Cortex of kidney (tissue), 1 donor: Measurements from ENCODE around the gene IFITM1.
"Not testable (repeated sequence)": the region's sequence is repeated elsewhere in the genome, so short reads cannot be mapped to it uniquely, and the experiment has no call there.

Experiments used
- DNase-seq: peaks from one replicate; lab custom pipeline; 2025; lab: John Stamatoyannopoulos, UW

Gene IFITM1

DNA sequence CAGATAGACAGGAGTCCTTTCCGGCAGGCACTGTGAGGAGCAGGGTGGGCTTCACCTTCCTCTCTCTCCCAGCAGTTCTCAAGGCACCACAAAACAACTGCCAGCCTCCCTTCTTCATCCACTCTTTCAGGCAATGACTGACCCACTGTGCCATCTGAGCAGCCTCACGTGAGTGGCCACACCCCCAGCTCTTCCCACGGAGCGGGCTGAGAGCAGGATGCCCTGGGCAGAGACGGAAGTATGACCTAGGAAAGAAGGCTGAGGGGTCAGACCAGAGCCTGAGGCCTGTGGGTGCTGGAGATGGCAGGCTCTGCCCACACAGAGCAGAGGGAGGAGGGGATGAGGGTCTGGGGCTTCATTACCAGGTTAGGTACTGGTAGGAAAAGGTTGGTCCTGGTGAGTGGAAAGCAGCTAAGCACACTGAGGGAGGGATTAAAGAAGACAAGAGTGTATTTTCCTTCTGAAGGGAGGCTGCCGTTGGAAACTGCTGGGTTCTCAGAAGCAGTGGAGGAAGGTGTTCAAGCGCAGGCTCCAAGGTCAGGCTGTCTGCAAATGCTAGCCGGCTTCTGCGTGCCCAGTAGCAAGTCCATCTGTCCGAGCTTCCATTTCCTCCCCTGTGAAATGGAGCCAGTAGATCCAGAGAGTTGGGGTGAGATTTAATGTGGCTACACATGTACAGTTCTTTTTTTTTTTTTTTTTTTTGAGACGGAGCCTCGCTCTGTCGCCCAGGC, 31.0 kb upstream of the IFITM1 start:
- DNase-seq = no peak

DNA sequence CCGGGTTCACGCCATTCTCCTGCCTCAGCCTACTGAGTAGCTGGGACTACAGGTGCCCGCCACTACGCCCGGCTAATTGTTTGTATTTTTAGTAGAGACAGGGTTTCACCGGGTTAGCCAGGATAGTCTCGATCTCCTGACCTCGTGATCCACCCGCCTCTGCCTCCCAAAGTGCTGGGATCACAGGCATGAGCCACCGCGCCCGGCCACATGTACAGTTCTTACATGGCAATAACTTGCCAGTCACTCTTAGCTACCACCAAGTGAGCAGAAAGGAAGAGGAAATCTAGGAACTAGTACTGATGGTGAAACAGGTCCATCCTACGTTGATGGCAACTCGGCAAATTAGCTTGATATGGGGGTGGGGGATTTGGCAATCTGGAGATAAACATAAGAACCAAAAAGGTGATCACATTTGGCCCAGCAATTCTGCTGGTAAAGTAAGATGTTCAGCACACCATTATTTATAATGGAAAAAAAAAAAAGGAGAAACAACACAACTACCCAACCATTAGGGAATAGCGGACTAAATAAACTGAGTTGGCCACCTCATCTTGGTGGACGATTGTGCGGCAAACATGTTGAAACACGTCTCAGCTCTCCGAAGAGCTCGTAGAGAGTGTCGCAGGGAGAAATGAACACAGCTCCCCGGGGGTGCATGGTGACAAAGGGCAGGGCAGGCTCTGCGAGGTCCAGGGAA, 30.3 kb upstream of the IFITM1 start:
- no peak for DNase-seq

DNA sequence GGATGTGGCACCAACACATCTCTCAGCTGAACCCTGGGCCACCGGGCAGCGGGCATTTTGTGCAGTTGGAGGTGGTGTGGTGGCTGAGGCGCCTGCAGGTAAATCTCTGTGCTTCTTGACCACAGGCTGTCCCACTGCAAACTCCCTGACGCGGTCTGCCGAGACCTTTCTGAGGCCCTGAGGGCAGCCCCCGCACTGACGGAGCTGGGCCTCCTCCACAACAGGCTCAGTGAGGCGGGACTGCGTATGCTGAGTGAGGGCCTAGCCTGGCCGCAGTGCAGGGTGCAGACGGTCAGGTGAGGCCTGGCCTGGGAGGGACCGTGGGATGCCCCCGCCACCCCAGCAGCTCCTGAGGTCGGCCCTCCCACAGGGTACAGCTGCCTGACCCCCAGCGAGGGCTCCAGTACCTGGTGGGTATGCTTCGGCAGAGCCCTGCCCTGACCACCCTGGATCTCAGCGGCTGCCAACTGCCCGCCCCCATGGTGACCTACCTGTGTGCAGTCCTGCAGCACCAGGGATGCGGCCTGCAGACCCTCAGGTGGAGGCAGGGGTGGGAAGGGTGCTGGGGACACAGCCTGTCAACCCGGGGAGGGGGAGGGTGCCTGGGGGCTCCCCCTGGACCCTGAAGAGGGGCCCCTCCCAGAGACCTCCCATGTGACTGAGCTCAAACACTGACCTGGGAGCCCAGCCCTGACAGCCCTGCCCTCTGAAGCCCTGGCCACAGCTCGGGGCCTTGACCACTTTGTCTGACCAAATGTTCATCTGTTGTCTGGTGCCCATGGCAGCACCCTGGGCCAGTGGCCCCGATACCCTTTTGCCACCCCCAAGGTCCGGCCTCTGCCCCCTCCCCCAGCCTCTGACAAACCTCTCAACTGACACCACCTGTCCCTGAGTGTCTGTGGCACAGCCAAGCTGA, 29.5 kb upstream of the IFITM1 start:
- no peak for DNase-seq

DNA sequence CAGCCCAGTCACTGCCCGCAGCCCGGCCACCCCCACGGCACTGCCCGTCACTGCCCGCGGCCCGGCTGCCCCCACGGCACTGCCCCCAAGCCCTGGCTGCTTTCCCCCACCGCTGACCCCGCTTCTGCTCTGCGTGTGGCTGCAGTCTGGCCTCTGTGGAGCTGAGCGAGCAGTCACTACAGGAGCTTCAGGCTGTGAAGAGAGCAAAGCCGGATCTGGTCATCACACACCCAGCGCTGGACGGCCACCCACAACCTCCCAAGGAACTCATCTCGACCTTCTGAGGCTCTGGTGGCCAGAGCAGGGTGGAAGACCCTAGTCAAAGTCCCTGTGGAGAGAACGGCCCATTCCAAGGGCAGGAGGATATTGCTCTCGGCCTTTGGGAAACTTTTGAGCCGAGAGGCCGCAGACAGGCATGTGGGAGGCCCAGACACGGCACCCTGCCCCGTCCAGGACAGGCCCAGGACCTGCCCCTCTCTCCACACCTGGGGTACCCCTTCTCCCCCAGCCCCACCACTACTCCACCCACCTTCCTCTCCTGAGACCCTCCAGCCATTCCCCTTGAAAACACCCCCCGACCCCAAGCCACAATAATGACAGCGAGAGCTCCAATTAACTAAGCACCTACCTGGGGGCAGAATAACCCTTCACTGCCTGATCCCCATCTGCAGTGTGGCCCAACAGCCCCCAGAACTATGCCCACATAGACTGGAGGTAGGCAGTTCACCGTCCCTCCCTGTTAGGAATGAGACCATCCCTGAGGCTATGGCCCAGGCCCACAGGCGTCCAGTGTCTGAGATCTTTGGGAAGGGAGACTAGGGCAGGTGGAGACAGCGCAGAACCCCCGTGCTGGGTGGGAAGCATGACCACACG, 28.6 kb upstream of the IFITM1 start:
- no peak for DNase-seq

DNA sequence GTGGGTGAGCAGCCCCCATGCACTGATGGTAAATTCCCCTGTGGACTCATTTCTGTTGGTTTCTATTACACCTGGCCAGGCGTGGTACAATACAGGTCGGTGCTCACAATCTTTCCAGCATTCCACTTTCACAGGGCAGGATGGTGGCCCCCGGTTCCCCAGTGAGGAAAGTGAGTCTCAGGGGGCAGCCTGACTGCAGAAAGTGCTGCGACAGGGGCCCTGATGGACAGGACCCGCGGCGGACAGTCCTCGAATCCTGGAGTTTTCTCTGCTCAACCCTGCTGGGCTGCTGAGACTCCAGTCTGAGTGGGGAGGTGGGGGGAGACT, 28.0 kb upstream of the IFITM1 start:
- no peak for DNase-seq

DNA sequence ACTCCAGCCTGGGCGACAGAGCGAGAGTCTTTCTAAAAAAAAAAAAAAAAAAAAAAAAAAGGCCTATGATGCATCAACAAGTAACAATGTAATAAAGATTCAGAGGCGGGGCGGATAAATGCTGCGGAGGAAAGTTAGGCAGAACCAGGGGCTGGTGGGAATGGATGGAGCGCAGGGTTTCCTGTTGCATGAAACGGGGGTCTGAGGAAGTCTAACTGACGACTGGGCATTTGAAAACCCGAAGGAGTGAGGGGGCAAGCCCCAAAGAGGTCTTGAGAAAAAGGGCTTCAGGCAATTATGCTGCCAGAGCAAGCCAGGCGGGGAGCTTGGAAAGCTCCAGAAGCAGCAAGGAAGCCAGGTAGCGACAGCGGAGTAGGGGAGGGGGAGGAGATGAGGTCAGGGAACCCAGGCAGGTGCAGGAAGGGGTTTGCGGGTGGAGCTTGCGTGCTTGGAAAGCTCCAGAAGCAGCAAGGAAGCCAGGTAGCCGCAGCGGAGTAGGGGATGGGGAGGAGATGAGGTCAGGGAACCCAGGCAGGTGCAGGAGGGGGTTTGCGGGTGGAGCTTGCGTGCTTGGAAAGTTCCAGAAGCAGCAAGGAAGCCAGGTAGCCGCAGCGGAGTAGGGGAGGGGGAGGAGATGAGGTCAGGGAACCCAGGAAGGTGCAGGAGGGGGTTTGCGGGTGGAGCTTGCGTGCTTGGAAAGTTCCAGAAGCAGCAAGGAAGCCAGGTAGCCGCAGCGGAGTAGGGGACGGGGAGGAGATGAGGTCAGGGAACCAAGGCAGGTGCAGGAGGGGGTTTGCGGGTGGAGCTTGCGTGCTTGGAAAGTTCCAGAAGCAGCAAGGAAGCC, 26.6 kb upstream of the IFITM1 start:
- DNase-seq = not testable (repeated sequence)

DNA sequence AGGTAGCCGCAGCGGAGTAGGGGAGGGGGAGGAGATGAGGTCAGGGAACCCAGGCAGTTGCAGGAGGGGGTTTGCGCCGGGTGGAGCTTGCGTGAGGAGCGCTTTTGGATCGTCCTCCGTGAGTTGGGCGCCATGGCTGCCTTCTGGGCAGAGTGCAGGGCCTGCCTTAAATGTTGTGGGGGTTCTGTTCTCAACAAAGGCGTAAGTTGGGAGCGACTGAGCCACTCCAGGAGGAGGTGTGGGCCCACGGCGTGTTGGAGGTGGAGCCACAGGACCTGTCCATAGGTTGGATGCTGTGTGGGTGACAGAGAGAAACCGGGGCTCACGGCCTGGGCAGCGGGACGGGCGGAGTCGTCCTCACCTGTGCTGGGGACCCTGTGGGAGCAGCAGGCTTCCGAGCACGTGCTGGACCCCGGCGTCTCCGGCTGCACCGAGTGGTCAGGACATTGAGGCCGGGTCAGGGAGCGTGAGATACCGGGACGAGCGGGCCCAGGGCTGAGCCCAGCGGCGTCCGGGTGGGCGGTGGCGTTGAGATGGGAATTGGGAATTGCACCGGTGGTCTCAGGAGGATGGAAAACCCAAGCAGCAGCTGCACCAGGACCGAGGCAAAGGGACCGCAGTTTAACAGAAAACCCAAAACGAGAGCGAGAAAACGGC, 25.9 kb upstream of the IFITM1 start:
- DNase-seq = no peak

DNA sequence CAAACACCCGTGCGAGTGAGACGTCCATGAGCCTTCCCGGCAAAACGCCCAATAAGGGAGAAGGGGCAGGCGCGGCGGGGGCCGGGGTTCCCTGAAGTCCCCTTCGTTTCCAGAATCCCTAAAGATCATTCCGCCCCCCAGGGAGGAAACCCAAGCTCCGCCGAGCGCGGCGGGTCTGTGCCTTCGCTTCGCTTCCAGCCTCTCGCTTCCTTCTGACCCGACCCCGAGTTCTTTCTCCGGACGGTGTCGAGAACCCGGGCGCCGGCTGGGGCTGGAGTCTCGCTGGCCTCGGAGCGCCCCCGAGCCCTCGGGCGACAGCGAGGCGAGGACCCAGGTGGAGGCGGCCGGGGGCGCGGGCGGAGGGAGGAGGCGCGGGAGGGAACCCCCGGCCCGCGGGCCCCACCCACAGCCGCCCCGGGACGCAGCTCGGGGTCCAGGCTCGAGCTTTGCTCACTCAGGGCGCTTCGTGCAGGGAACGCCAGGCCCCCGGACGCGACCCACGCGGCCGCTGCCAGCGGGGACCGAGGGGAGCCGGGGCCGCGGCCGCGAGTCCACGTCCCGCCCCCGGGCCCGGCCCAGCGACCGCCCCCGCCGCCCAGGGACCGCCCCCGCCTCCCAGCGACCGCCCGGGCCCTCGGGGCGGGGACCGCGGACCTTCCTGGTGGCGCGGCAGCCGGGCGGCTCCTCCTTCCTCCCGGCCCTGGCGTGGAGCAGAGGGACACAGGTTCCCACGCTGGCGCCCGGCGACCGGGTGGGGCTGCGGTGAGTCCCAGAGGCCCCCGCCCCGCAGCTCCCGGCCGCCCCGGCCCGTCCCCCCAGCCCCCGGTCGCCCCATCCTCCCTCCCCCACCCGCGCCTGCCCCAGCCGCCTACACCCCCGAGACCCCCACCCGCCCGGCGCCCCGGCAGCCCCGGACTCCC, 25.1 kb upstream of the IFITM1 start, which contains the start of gene PGGHG:
PGGHG (plus strand) TSS at position 649 of the 920 bp plus-strand sequence. CDS start 691 bp downstream, outside the sequence.
- no peak for DNase-seq

DNA sequence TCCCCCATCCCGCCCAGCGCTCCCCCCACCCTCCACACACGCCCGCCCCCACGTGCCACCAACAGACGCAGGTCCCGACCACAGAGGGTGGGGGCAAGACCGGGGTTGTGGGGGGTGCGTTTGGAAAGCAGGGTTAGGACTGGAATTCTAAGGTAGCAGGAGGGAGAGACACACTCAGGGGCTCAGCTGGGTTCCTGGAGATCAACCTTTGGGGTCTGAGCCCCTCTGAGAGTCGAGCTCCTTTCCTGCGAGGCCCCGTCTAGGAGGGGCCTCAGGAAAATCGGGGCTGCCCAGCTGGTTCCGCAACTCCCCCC, 24.5 kb upstream of the IFITM1 start:
- DNase-seq = no peak

DNA sequence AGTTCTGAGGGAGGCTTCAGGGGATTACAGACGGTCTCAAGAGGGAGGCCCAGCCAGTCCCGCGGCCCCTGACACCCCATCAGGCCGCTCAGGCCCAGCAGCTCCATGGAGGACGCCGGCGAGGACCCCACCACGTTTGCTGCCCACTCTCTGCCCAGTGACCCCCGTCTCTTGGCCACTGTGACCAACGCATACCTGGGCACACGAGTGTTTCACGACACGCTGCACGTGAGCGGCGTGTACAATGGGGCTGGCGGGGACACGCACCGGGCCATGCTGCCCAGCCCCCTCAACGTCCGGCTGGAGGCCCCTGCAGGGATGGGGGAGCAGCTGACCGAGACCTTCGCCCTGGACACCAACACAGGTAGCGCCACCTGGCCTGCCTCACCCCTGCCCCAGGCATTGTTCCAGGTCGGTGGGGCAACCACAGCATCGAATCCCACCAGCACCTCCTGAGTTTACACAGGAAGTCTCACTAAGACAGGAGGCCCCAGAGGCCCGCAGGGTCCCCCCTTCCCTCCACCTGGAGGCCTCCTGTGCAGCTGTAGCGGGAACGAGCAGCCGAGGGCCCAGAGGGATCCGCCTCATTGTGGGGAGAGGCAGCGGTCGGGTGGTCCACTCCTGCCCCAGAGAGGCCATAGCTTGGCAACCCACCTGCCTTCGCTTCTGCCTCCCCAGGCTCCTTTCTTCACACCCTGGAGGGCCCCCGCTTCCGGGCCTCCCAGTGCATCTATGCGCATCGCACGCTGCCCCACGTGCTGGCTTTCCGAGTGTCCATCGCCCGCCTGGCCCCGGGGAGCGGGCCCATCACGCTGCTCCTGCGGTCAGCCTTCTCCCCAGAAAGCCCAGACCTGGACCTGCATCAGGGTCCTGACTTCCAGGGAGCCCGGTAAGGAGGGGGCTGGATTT, 23.9 kb upstream of the IFITM1 start:
- DNase-seq = no peak

DNA sequence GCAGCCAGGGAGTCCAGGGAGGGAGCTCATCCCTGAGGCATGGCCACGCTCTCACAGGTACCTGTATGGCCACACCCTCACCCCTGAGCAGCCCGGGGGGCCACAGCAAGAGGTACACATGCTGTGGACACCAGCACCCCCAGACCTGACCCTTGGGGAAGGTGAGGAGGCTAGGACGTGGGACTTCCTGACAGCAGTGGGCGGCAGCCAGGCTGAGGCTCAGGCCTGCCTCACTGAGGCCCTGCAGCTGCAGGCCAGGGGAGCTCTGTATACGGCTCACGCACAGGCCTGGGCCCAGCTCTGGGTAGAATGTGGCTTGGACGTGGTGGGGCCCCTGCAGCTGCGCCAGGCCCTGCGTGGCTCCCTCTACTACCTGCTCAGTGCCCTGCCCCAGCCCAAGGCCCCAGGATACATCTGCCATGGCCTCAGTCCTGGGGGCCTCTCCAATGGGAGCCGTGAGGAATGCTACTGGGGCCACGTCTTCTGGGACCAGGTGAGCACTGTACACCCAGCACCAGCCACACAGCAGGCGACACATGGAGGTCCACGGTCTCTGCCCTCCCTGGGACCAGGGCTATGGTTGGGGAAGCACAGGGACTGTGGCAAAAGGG, 23.1 kb upstream of the IFITM1 start:
- DNase-seq = no peak

DNA sequence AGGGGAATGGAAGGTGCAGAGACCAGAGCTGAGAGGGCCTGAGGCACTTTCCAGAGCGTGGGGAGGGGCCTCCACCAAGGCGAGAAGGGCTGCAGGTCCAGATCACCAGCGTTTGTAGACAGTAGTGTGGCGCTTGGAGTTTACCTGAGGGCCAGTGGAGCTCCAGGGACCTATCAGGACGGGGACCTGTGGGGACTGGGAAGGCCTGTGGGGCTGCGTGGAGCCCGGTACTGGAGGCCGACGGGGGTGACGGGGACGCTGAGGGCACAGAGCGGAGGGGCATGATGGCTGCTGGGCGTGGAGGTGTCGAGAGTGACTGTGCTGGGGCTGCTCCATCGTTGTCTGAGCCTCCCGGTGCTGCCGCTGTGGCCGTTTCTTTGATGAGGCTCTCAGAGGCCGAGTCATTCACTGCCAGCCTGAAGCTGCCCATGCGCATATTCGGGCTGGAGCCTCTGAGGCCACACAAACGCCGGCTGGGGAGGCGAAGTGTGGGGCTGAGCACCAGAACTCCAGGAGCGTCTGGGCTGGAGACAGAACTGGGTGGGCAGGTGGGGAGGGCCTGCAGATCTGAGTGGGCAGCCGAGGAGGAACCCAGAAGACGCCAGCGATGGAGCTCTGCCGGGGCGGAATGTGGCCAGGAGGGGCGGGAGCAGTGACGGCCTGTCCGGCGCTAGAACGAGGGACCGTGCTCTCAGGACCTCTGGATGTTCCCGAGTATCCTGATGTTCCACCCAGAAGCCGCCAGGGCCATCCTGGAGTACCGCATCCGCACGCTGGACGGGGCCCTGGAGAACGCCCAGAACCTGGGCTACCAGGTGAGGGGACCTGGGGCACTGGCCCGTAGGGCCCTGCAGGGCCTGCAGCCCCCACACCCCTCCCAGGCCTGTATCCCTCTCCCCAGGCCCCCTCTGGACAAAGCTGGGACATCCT, 22.3 kb upstream of the IFITM1 start:
- no peak for DNase-seq

DNA sequence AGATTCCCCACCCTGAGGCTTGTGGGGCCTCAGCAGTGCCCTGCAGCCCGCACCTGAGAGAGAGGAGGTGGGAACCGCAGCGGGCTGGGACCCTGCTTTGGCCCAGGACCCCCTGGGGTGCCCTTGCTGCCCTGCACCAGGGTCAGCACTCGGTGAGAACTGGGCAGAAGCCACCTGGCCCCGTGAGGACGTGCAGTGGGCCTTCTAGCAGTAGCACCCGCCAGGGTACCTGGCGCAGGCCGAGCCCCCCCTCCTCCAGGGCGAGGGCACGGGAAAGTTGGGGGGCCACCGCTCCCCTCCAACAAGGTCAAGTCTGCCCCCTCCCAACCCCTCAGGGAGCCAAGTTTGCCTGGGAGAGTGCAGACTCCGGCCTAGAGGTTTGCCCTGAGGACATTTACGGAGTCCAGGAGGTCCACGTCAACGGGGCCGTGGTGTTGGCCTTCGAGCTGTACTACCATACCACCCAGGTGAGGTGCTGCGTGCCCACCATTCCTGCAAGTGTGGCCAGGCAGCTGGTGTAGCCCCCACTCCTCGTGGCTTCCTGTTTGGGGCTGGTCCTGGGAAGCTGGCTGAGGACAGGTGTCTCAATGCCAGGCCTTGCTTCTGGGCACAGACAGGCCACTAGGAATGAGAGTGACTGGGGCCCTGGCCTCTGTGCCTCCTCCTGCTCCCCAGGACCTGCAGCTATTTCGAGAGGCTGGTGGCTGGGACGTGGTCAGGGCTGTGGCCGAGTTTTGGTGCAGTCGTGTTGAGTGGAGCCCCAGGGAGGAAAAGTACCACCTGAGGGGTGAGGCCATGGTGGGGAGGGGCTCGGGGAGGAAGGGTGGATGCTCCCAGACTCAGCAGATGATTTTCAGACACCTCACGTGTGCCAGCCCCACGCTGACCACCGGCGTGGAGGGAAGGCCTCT, 21.4 kb upstream of the IFITM1 start:
- no peak for DNase-seq

DNA sequence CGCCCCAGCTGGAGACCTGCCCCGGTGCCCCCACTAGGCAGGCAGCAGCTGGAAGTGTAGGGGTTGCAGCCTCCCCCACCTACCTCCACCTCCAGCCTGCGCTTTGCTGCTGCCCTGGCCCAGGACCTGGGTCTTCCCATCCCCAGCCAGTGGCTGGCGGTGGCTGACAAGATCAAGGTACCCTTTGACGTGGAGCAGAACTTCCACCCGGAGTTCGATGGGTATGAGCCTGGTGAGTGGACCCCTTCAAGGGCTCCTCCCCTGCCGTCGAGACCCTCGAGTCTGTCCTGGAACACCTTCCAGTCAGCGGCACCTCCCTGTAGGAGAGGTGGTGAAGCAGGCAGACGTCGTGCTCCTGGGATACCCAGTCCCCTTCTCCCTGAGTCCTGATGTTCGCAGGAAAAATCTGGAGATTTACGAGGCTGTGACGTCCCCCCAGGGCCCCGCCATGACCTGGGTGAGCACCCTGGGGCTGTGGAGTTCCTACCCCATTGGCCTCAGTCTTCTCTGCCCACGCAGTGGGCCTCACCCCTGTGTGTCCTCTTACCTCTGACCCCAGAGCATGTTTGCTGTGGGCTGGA, 20.5 kb upstream of the IFITM1 start:
- no peak for DNase-seq
